Caco-2 (cell line): ENCODE data around the gene TACC2. TPM values are rescaled to one million over a fixed set of nuclear protein-coding genes. Genes with fewer than 3 reads are reported as not detected.

Source experiments
- BruUV-seq: library from RNA; stranded (reverse); fragments of 400-500 nt; replicated peaks from 2 replicates; lab custom pipeline; 2021; lab: Mats Ljungman, UMichigan
- CTCF ChIA-PET: fragments of 300-600 bp; sonication (Branson Sonifier 250); formaldehyde crosslinking; loops from one replicate; lab custom pipeline; 2022; ENCODE audit warnings: antibody characterized with exemption; lab: Charles Lee
- POLR2A ChIA-PET: fragments of 300-600 bp; sonication (Branson Sonifier 250); formaldehyde crosslinking; loops from one replicate; lab custom pipeline; 2022; ENCODE audit warnings: antibody characterized with exemption; lab: Charles Lee
- DNase-seq, 2 experiments: peaks; one replicate each; pipeline versions ENCODE4 v3.0.0 to v3.0.0-alpha.2; 2020 to 2022
- H3K27me3 ChIP-seq: replicated peaks from 2 replicates; pipeline ENCODE4 v1.6.0; 2011; ENCODE audit warnings: low read length; ENCODE audit not compliant: control insufficient read depth, insufficient read depth
- H3K36me3 ChIP-seq: 2 replicates; pipeline ENCODE4 v1.5.1; 2011; ENCODE audit warnings: low read length; ENCODE audit not compliant: control insufficient read depth, insufficient read depth
- H3K4me1 ChIP-seq: fragments of 250-450 bp; sonication (Bioruptor Pico); 2 replicates; pipeline ENCODE4 v1.5.1; 2020; ENCODE audit warnings: mild to moderate bottlenecking
- H3K4me3 ChIP-seq: 2 replicates; pipeline ENCODE4 v1.5.1; 2011; ENCODE audit warnings: low read depth, mild to moderate bottlenecking, control low read depth, low read length
- H3K9me3 ChIP-seq: fragments of 250-450 bp; sonication (Bioruptor Pico); 2 replicates; pipeline ENCODE4 v1.5.1; 2020; ENCODE audit warnings: mild to moderate bottlenecking, moderate library complexity
- H3K27ac Mint-ChIP-seq: one replicate; pipeline ENCODE4 v1.8.0; 2022; ENCODE audit warnings: mixed read lengths; ENCODE audit not compliant: unreplicated experiment
- H3K27me3 Mint-ChIP-seq: one replicate; pipeline ENCODE4 v1.8.0; 2022; ENCODE audit warnings: mixed read lengths; ENCODE audit not compliant: insufficient read depth, unreplicated experiment
- H3K36me3 Mint-ChIP-seq: one replicate; pipeline ENCODE4 v1.8.0; 2022; ENCODE audit warnings: mild to moderate bottlenecking, mixed read lengths; ENCODE audit not compliant: insufficient read depth, unreplicated experiment
- H3K4me1 Mint-ChIP-seq: one replicate; pipeline ENCODE4 v1.8.0; 2022; ENCODE audit warnings: low read depth, mixed read lengths; ENCODE audit not compliant: unreplicated experiment
- H3K4me3 Mint-ChIP-seq: one replicate; pipeline ENCODE4 v1.8.0; 2022; ENCODE audit warnings: mild to moderate bottlenecking, moderate library complexity, mixed read lengths; ENCODE audit not compliant: unreplicated experiment
- H3K9me3 Mint-ChIP-seq: one replicate; pipeline ENCODE4 v1.8.0; 2022; ENCODE audit warnings: mixed read lengths; ENCODE audit not compliant: unreplicated experiment
- intact Hi-C: fragments of 100-400 bp; cut with micrococcal nuclease; formaldehyde crosslinking; loops from one replicate; pipeline ENCODE4 v1.10.0; 2022; ENCODE audit not compliant: unreplicated experiment
- total RNA-seq: library from RNA; stranded (reverse); gene quantifications from 2 replicates; pipeline ENCODE4 v1.2.3, GENCODE V29; 2022
- TF ChIP-seq, protein P1 (sequence below), 2 experiments: fragments of 200-600 bp in 1 of 2; IDR thresholded peaks; 1 replicate in 1 of 2; 2 replicates in 1 of 2; pipeline versions ENCODE4 v1.5.1 to v1.8.0; 2011 to 2022; ENCODE audit warnings: antibody characterized with exemption in 1 of 2, control low read depth in 1 of 2, inconsistent platforms in 1 of 2, low read depth in 1 of 2, low read length in 1 of 2, mild to moderate bottlenecking in 1 of 2, moderate library complexity in 1 of 2; ENCODE audit not compliant: insufficient read depth in 1 of 2, severe bottlenecking in 1 of 2, unreplicated experiment in 1 of 2

TACC2 gene
- total RNA-seq, 1 experiment from 2014 or later = 117 TPM

- Histone ChIP-seq H3K27me3 (no peaks in the 10 kb centered on the region), H3K4me3 (no peak overlapping the region), H3K4me1 (peaks cover 24% of the 10 kb centered on the region), H3K9me3 (no peaks in the 10 kb centered on the region), H3K36me3 (peaks cover 1% of the 10 kb centered on the region; the same call in 1 of the 2 replicates)
- Mint-ChIP-seq H3K9me3 (no peaks in the 10 kb centered on the region), H3K36me3 (peaks cover 47% of the 10 kb centered on the region), H3K4me3 (no peak overlapping the region), H3K4me1 (peaks cover 4% of the 10 kb centered on the region), H3K27me3 (no peaks in the 10 kb centered on the region), H3K27ac (peak overlapping the region; percentile 34)
- no peak for DNase-seq
- TF ChIP-seq, protein P1, sequence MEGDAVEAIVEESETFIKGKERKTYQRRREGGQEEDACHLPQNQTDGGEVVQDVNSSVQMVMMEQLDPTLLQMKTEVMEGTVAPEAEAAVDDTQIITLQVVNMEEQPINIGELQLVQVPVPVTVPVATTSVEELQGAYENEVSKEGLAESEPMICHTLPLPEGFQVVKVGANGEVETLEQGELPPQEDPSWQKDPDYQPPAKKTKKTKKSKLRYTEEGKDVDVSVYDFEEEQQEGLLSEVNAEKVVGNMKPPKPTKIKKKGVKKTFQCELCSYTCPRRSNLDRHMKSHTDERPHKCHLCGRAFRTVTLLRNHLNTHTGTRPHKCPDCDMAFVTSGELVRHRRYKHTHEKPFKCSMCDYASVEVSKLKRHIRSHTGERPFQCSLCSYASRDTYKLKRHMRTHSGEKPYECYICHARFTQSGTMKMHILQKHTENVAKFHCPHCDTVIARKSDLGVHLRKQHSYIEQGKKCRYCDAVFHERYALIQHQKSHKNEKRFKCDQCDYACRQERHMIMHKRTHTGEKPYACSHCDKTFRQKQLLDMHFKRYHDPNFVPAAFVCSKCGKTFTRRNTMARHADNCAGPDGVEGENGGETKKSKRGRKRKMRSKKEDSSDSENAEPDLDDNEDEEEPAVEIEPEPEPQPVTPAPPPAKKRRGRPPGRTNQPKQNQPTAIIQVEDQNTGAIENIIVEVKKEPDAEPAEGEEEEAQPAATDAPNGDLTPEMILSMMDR (IDR thresholded peaks at IDR 0.05; ENCODE audit: insufficient read depth in 1 of 2, low read depth in 1 of 2, low read length in 1 of 2, severe bottlenecking in 1 of 2, unreplicated experiment in 1 of 2) = no peak
- BruUV-seq = no TSS peak
- CTCF ChIA-PET = interaction anchor here (0.8 kb wide), 1 partner anchor 75 kb away, joined by 3 read pairs; no protein-coding TSS in a partner anchor
- POLR2A ChIA-PET = no interaction called here
- intact Hi-C loops = no loop called here
These were observed 135.4 kb downstream of the TACC2 start for GRCh38 chr10:122124342-122124741.

- BruUV-seq = no TSS peak
- H3K4me1 ChIP-seq = peaks cover 24% of the 10 kb centered on the region
- no peak for DNase-seq
- no peaks in the 10 kb centered on the region for H3K27me3 ChIP-seq
- CTCF ChIA-PET = no interaction called here
- POLR2A ChIA-PET = no interaction called here
- TF ChIP-seq, protein P1 (IDR thresholded peaks at IDR 0.05; ENCODE audit: insufficient read depth in 1 of 2, low read depth in 1 of 2, low read length in 1 of 2, severe bottlenecking in 1 of 2, unreplicated experiment in 1 of 2) = no peak
- intact Hi-C loops = loop anchor here (5.0 kb wide), 1 partner anchor 198 kb away; the partner anchor contains the start of gene ATE1
- Mint-ChIP-seq H3K4me1 (peaks cover 4% of the 10 kb centered on the region), H3K27ac (peak overlapping the region; percentile 34), H3K36me3 (peaks cover 49% of the 10 kb centered on the region), H3K27me3 (no peaks in the 10 kb centered on the region), H3K9me3 (no peaks in the 10 kb centered on the region), H3K4me3 (no peak overlapping the region)
- H3K36me3 ChIP-seq = peaks cover 1% of the 10 kb centered on the region; the same call in 1 of the 2 replicates
- H3K4me3 ChIP-seq = no peak overlapping the region
- no peaks in the 10 kb centered on the region for H3K9me3 ChIP-seq
These were observed 135.8 kb downstream of the TACC2 start for GRCh38 chr10:122124808-122125207.

- H3K36me3 Mint-ChIP-seq = peaks cover 52% of the 10 kb centered on the region
- peak; percentile 70 to 73 for DNase-seq
- Histone ChIP-seq H3K9me3 (no peaks in the 10 kb centered on the region), H3K36me3 (peaks cover 2% of the 10 kb centered on the region), H3K27me3 (no peaks in the 10 kb centered on the region), H3K4me1 (peaks cover 24% of the 10 kb centered on the region), H3K4me3 (no peak overlapping the region)
- TSS peak; percentile 78 for BruUV-seq
- POLR2A ChIA-PET = interaction anchor here (0.7 kb wide), 1 partner anchor 15 kb away, joined by 3 read pairs; no protein-coding TSS in a partner anchor
- intact Hi-C loops = loop anchor here (5.0 kb wide), 1 partner anchor 200 kb away; the partner anchor contains the start of gene ATE1
- CTCF ChIA-PET = no interaction called here
- peak overlapping the region; percentile 38 for H3K4me3 Mint-ChIP-seq
- peaks cover 4% of the 10 kb centered on the region for H3K4me1 Mint-ChIP-seq
- no peaks in the 10 kb centered on the region for H3K27me3 Mint-ChIP-seq
- H3K9me3 Mint-ChIP-seq = no peaks in the 10 kb centered on the region
- TF ChIP-seq, protein P1 (IDR thresholded peaks at IDR 0.05; ENCODE audit: insufficient read depth in 1 of 2, low read depth in 1 of 2, low read length in 1 of 2, severe bottlenecking in 1 of 2, unreplicated experiment in 1 of 2) = no peak
- peak overlapping the region; percentile 74 for H3K27ac Mint-ChIP-seq
These were observed 138.0 kb downstream of the TACC2 start for GRCh38 chr10:122126763-122127659.
